ENCODE results near the gene NKRF. TPM values are rescaled to one million over a fixed set of nuclear protein-coding genes. Genes with fewer than 3 reads are reported as not detected.

The NKRF gene
- total and polyA plus RNA-seq, 9 donors, result 4.9 to 12.5 (median 9.5) TPM

DNA sequence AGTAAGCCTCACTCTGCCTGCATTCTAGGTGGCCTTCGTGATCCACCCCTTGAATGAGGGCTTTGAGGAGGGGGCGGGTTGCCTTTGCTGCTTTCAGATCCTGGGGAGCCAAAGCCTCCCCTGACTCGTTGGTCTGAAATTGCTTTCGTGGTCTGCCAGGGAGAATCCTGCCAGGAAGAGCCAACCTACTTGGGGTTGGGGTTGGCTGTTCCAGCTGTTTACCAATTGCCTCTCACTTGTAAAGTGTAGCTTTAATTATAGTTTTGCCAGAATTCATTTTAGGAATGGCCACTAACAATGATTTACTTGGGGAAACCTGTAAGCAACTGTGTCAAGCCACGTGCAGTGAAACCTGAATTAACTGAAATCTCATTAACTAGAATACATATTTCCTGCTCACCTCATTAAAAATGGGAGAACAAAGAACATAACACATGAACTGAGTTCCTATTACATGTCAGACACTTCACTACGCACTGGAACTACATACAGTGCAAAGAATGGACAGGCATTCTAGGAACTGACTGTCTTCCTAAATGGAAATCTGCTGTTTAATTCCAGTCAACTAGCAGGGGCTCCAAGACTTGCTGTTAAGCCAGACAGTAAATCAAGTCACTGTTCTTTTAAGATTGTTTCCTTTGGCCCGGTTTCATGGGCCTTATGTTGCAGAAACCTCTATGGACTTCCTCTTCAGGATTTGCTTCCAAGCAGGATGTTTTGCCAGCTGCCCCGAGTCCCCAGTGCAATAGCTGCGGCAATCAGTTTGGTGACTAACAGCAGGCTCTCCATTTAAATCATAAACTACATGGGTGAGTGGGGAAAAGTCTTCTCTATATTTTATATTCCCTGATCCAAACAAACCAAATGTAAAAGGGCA is 16.4 kb upstream of the NKRF start:
- 42 to 48% (median 45%) methylated on average over 9 of the region's 9 CpGs for WGBS, 3 donors
- TF ChIP-seq EP300 (IDR thresholded peaks at IDR 0.05), result no peak
- no peak for TF ChIP-seq POLR2A (IDR thresholded peaks at IDR 0.05)
- TF ChIP-seq, protein P1, sequence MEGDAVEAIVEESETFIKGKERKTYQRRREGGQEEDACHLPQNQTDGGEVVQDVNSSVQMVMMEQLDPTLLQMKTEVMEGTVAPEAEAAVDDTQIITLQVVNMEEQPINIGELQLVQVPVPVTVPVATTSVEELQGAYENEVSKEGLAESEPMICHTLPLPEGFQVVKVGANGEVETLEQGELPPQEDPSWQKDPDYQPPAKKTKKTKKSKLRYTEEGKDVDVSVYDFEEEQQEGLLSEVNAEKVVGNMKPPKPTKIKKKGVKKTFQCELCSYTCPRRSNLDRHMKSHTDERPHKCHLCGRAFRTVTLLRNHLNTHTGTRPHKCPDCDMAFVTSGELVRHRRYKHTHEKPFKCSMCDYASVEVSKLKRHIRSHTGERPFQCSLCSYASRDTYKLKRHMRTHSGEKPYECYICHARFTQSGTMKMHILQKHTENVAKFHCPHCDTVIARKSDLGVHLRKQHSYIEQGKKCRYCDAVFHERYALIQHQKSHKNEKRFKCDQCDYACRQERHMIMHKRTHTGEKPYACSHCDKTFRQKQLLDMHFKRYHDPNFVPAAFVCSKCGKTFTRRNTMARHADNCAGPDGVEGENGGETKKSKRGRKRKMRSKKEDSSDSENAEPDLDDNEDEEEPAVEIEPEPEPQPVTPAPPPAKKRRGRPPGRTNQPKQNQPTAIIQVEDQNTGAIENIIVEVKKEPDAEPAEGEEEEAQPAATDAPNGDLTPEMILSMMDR (IDR thresholded peaks at IDR 0.05), result no peak
- no peaks in the 10 kb centered on the region for H3K36me3 ChIP-seq
- H3K4me3 ChIP-seq, result no peak overlapping the region
- H3K4me1 ChIP-seq (ENCODE audit: insufficient read depth), result no peaks in the 10 kb centered on the region
- no peaks in the 10 kb centered on the region for H3K27me3 ChIP-seq
- H3K9me3 ChIP-seq, result no peaks in the 10 kb centered on the region
- no peak overlapping the region for H3K27ac ChIP-seq
- no peak for DNase-seq
- intact Hi-C loops (cut with DNase I), result no loop called here

DNA sequence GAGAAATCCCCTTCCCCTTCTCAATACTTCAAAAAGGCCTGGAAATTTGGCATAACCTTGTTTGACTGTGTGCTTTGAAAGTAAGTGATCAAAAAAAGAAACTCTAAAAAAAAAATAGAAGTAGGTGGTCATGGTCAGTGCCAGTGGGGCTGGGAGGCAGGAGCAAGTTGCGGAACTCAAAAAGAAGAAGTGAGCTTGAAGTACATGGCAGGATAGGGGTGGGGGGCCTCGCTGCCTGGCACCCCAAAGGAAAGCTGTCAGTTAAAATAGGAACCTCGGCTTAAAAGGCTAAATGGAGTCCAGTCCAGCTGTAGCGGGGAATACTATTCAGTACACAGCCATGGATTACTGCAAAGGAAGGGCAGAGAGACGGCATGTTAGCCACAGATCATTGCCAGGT is 12.2 kb upstream of the NKRF start:
- DNase-seq, result no peak
- 74 to 76% (median 75%) methylated on average over 5 of the region's 5 CpGs for WGBS, 3 donors

DNA sequence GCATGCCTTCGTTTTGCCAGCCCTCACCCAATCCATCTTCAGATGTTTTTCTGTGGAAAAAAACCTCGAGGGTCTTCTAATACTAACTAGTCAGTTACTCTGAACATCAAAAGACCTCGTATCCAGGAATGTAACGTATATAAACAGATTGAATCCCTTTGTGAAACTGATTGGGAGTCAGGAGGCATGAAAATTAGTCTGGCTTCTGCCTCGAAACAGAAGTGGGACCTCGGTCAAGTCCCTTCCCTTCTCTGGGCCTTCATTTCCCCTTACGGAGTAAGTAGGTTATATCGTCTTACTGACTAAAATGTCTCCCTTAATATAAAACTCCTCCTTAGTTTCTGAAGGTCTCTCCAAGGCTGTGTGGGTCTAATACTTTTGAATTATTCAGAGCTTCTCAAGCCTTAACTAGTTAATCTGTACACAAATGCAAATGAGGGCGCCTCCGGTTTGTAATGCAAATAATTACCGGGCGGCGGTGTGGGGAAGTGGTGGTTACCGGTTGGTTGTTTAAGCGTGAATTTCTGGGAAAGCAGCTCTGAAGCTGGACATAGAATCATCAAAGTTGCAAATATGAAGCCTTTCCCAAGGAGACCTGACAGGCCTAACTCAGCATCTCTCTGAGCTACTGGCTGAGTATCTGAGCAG is 11.4 kb upstream of the NKRF start:
- H3K27me3 ChIP-seq, result no peaks in the 10 kb centered on the region
- H3K36me3 ChIP-seq, result no peaks in the 10 kb centered on the region
- H3K27ac ChIP-seq, result no peak overlapping the region
- H3K4me1 ChIP-seq (ENCODE audit: insufficient read depth), result no peaks in the 10 kb centered on the region
- DNase-seq, result no peak
- 51 to 63% (median 63%) methylated on average over 15 of the region's 15 CpGs for WGBS, 3 donors
- no peak overlapping the region for H3K4me3 ChIP-seq
- intact Hi-C loops (cut with DNase I), result no loop called here
- TF ChIP-seq, protein P1 (IDR thresholded peaks at IDR 0.05), result no peak
- TF ChIP-seq EP300 (IDR thresholded peaks at IDR 0.05), result no peak
- no peak for TF ChIP-seq POLR2A (IDR thresholded peaks at IDR 0.05)
- no peaks in the 10 kb centered on the region for H3K9me3 ChIP-seq

More for the DNA sequence above, 12.2 kb upstream of the NKRF start:
- Histone ChIP-seq H3K27me3 (no peaks in the 10 kb centered on the region), H3K4me3 (no peak overlapping the region), H3K9me3 (no peaks in the 10 kb centered on the region), H3K36me3 (no peaks in the 10 kb centered on the region), H3K27ac (no peak overlapping the region), H3K4me1 (ENCODE audit: insufficient read depth) (no peaks in the 10 kb centered on the region)
- TF ChIP-seq EP300 (IDR thresholded peaks at IDR 0.05) (no peak), POLR2A (IDR thresholded peaks at IDR 0.05) (no peak)
- TF ChIP-seq, protein P1 (IDR thresholded peaks at IDR 0.05), result no peak
- intact Hi-C loops (cut with DNase I), result no loop called here

DNA sequence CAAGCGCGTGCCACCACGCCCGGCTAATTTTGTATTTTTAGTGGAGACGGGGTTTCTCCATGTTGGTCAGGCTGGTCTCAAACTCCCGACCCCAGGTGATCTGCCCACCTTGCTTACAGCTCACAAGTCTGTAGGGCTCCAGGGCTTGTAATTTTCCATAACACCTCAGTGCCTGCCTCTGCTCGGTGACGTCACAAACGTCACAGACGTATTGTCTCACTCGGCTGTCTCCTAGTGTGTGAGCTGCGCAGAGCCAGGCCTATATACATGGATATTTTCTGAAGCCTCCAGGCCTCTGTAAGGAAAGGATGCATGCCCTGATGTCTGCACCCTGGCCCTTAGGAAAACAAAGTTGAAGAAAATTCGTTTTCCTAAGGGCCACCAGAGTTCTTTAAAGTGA is 8.6 kb upstream of the NKRF start:
- intact Hi-C loops (cut with DNase I), result no loop called here
- 82 to 85% (median 82%) methylated on average over 13 of the region's 13 CpGs for WGBS, 3 donors
- DNase-seq, result no peak
- Histone ChIP-seq H3K4me3 (no peak overlapping the region), H3K27ac (no peak overlapping the region), H3K27me3 (no peaks in the 10 kb centered on the region), H3K4me1 (ENCODE audit: insufficient read depth) (no peaks in the 10 kb centered on the region), H3K9me3 (no peaks in the 10 kb centered on the region), H3K36me3 (no peaks in the 10 kb centered on the region)
- TF ChIP-seq, protein P1 (IDR thresholded peaks at IDR 0.05), result no peak
- TF ChIP-seq EP300 (IDR thresholded peaks at IDR 0.05) (no peak), POLR2A (IDR thresholded peaks at IDR 0.05) (no peak)
